Skeletal muscle satellite cell (primary cell): ENCODE data around the gene MAP3K6.

Experiments used
- H3K27me3 ChIP-seq: 2 replicates; pipeline ENCODE4 v1.7.0; 2013; ENCODE audit warnings: low read length; ENCODE audit not compliant: control insufficient read depth, insufficient read depth
- H3K36me3 ChIP-seq: 2 replicates; pipeline ENCODE4 v1.7.0; 2013; ENCODE audit warnings: mild to moderate bottlenecking, control low read depth, low read length; ENCODE audit not compliant: insufficient read depth
- H3K4me1 ChIP-seq: 2 replicates; pipeline ENCODE4 v1.7.0; 2013; ENCODE audit warnings: low read length; ENCODE audit not compliant: control insufficient read depth, insufficient read depth
- H3K4me2 ChIP-seq: 2 replicates; pipeline ENCODE4 v1.7.0; 2013; ENCODE audit warnings: mild to moderate bottlenecking, low read length
- H3K4me3 ChIP-seq: 2 replicates; pipeline ENCODE4 v1.7.0; 2013; ENCODE audit warnings: low read length
- H3K9ac ChIP-seq: 2 replicates; pipeline ENCODE4 v1.7.0; 2013; ENCODE audit warnings: mild to moderate bottlenecking, low read depth, low read length, moderate library complexity
- H3K9me3 ChIP-seq: replicated peaks from 2 replicates; pipeline ENCODE4 v1.7.0; 2013; ENCODE audit warnings: mild to moderate bottlenecking, control low read depth, low read length

The MAP3K6 gene

GRCh38 chr1:27338751-27339150, 28.0 kb downstream of the MAP3K6 start:
- H3K4me1 ChIP-seq, result peaks cover 23% of the 10 kb centered on the region
- no peak overlapping the region for H3K4me2 ChIP-seq
- H3K27me3 ChIP-seq, result no peaks in the 10 kb centered on the region
- peaks cover 35% of the 10 kb centered on the region for H3K36me3 ChIP-seq
- H3K9ac ChIP-seq, result no peak overlapping the region
- no peaks in the 10 kb centered on the region for H3K9me3 ChIP-seq
- H3K4me3 ChIP-seq, result no peak overlapping the region

GRCh38 chr1:27336756-27337155, 30.0 kb downstream of the MAP3K6 start:
- Histone ChIP-seq H3K9me3 (no peaks in the 10 kb centered on the region), H3K9ac (no peak overlapping the region), H3K27me3 (no peaks in the 10 kb centered on the region), H3K4me1 (peaks cover 20% of the 10 kb centered on the region), H3K4me3 (no peak overlapping the region), H3K36me3 (peaks cover 54% of the 10 kb centered on the region), H3K4me2 (no peak overlapping the region)

GRCh38 chr1:27335506-27336422, 31.0 kb downstream of the MAP3K6 start:
- H3K27me3 ChIP-seq, result no peaks in the 10 kb centered on the region
- H3K4me1 ChIP-seq, result peaks cover 10% of the 10 kb centered on the region
- no peaks in the 10 kb centered on the region for H3K9me3 ChIP-seq
- no peak overlapping the region for H3K4me2 ChIP-seq
- no peak overlapping the region for H3K4me3 ChIP-seq
- H3K36me3 ChIP-seq, result peaks cover 58% of the 10 kb centered on the region
- no peak overlapping the region for H3K9ac ChIP-seq

GRCh38 chr1:27333717-27334279, 33.0 kb downstream of the MAP3K6 start:
- Histone ChIP-seq H3K4me1 (peaks cover 8% of the 10 kb centered on the region), H3K27me3 (no peaks in the 10 kb centered on the region), H3K4me3 (no peak overlapping the region), H3K9me3 (no peaks in the 10 kb centered on the region), H3K9ac (no peak overlapping the region), H3K4me2 (no peak overlapping the region), H3K36me3 (peaks cover 61% of the 10 kb centered on the region)

- H3K4me3 ChIP-seq, result no peak overlapping the region
- no peak overlapping the region for H3K4me2 ChIP-seq
- H3K36me3 ChIP-seq, result peaks cover 72% of the 10 kb centered on the region
- H3K9ac ChIP-seq, result no peak overlapping the region
- H3K27me3 ChIP-seq, result no peaks in the 10 kb centered on the region
- peaks cover 8% of the 10 kb centered on the region for H3K4me1 ChIP-seq
- H3K9me3 ChIP-seq, result no peaks in the 10 kb centered on the region
Observed at GRCh38 chr1:27332536-27333281, 34.1 kb downstream of the MAP3K6 start.

GRCh38 chr1:27331922-27332321, 34.8 kb downstream of the MAP3K6 start:
- H3K9ac ChIP-seq, result no peak overlapping the region

GRCh38 chr1:27331426-27331825, 35.3 kb downstream of the MAP3K6 start:
- Histone ChIP-seq H3K9me3 (no peaks in the 10 kb centered on the region), H3K4me1 (peaks cover 16% of the 10 kb centered on the region), H3K4me2 (no peak overlapping the region), H3K36me3 (peaks cover 69% of the 10 kb centered on the region), H3K4me3 (no peak overlapping the region), H3K9ac (no peak overlapping the region), H3K27me3 (no peaks in the 10 kb centered on the region)

More at GRCh38 chr1:27331922-27332321, 34.8 kb downstream of the MAP3K6 start:
- H3K9me3 ChIP-seq, result no peaks in the 10 kb centered on the region
- H3K36me3 ChIP-seq, result peaks cover 71% of the 10 kb centered on the region
- no peak overlapping the region for H3K4me3 ChIP-seq
- no peak overlapping the region for H3K4me2 ChIP-seq
- peaks cover 11% of the 10 kb centered on the region for H3K4me1 ChIP-seq
- no peaks in the 10 kb centered on the region for H3K27me3 ChIP-seq

GRCh38 chr1:27330786-27331185, 36.0 kb downstream of the MAP3K6 start:
- no peak overlapping the region for H3K9ac ChIP-seq
- H3K4me1 ChIP-seq, result peaks cover 21% of the 10 kb centered on the region
- H3K9me3 ChIP-seq, result no peaks in the 10 kb centered on the region
- no peak overlapping the region for H3K4me3 ChIP-seq
- H3K27me3 ChIP-seq, result no peaks in the 10 kb centered on the region
- peaks cover 69% of the 10 kb centered on the region for H3K36me3 ChIP-seq
- H3K4me2 ChIP-seq, result no peak overlapping the region

- Histone ChIP-seq H3K27me3 (no peaks in the 10 kb centered on the region), H3K9me3 (no peaks in the 10 kb centered on the region), H3K4me1 (peaks cover 32% of the 10 kb centered on the region), H3K4me3 (no peak overlapping the region), H3K9ac (no peak overlapping the region), H3K4me2 (no peak overlapping the region), H3K36me3 (peaks cover 57% of the 10 kb centered on the region)
Observed at GRCh38 chr1:27327964-27328363, 38.8 kb downstream of the MAP3K6 start.

- peaks cover 25% of the 10 kb centered on the region for H3K4me1 ChIP-seq
- no peaks in the 10 kb centered on the region for H3K27me3 ChIP-seq
- no peak overlapping the region for H3K4me3 ChIP-seq
- H3K36me3 ChIP-seq, result peaks cover 40% of the 10 kb centered on the region
- H3K4me2 ChIP-seq, result no peak overlapping the region
- H3K9me3 ChIP-seq, result no peaks in the 10 kb centered on the region
- no peak overlapping the region for H3K9ac ChIP-seq
Observed at GRCh38 chr1:27325286-27325685, 41.5 kb downstream of the MAP3K6 start.

GRCh38 chr1:27322569-27323240, 44.1 kb downstream of the MAP3K6 start:
- Histone ChIP-seq H3K4me2 (peak overlapping the region; percentile 90), H3K36me3 (peaks cover 29% of the 10 kb centered on the region), H3K9me3 (no peaks in the 10 kb centered on the region), H3K27me3 (no peaks in the 10 kb centered on the region), H3K4me3 (peak overlapping the region; percentile 98), H3K4me1 (peaks cover 25% of the 10 kb centered on the region), H3K9ac (peak overlapping the region; percentile 100)
